ENCODE measurements around the gene TCP11L1. TPM values are rescaled to one million over a fixed set of nuclear protein-coding genes. Genes with fewer than 3 reads are reported as not detected.

TCP11L1 gene
- total and polyA plus RNA-seq, 4 donors, result 3.1 to 19.8 (median 8.5) TPM

GRCh38 chr11:33086017-33086416 is 46.6 kb downstream of the TCP11L1 start:
- Histone ChIP-seq H3K27me3 (ENCODE audit: control insufficient read depth in 3 of 3, insufficient read depth in 3 of 3, low read length in 2 of 3) (no peaks in the 10 kb centered on the region), H3K4me3 (no peak overlapping the region), H3K27ac (ENCODE audit: low read depth in 1 of 2, low read length in 1 of 2) (no peak overlapping the region), H3K9ac (ENCODE audit: insufficient read depth in 1 of 2, low read length in 2 of 2) (no peak overlapping the region), H3K36me3 (ENCODE audit: control insufficient read depth in 4 of 4, insufficient read depth in 4 of 4, low read length in 4 of 4) (peaks cover 14 to 22% (median 18%) of the 10 kb centered on the region in 4 donors), H3K9me3 (ENCODE audit: control insufficient read depth in 4 of 4, insufficient read depth in 3 of 4, low read length in 3 of 4) (no peaks in the 10 kb centered on the region), H3K4me1 (ENCODE audit: control insufficient read depth in 5 of 5, insufficient read depth in 5 of 5, low read length in 5 of 5) (no peaks in the 10 kb centered on the region)
- DNase-seq, result no peak
- no peak for ATAC-seq (ENCODE audit: insufficient read depth, low FRiP score)
- WGBS, 2 donors, result 77 to 78% methylated on average over 1 of the region's 1 CpG
- no peak for TF ChIP-seq CTCF (IDR thresholded peaks at IDR 0.05; ENCODE audit: control extremely low read depth, extremely low read depth)

- Histone ChIP-seq H3K27me3 (ENCODE audit: control insufficient read depth in 3 of 3, insufficient read depth in 3 of 3, low read length in 2 of 3) (no peaks in the 10 kb centered on the region), H3K4me3 (no peak overlapping the region), H3K9me3 (ENCODE audit: control insufficient read depth in 4 of 4, insufficient read depth in 3 of 4, low read length in 3 of 4) (no peaks in the 10 kb centered on the region), H3K36me3 (ENCODE audit: control insufficient read depth in 4 of 4, insufficient read depth in 4 of 4, low read length in 4 of 4) (peaks cover 4 to 22% (median 10%) of the 10 kb centered on the region in 4 donors), H3K9ac (ENCODE audit: insufficient read depth in 1 of 2, low read length in 2 of 2) (no peak overlapping the region), H3K4me1 (ENCODE audit: control insufficient read depth in 5 of 5, insufficient read depth in 5 of 5, low read length in 5 of 5) (no peaks in the 10 kb centered on the region), H3K27ac (ENCODE audit: low read depth in 1 of 2, low read length in 1 of 2) (no peak overlapping the region)
- DNase-seq, result no peak
- no peak for ATAC-seq (ENCODE audit: insufficient read depth, low FRiP score)
- TF ChIP-seq CTCF (IDR thresholded peaks at IDR 0.05; ENCODE audit: control extremely low read depth, extremely low read depth), result no peak
These were observed 50.4 kb downstream of the TCP11L1 start for GRCh38 chr11:33089776-33090175.

- H3K9ac ChIP-seq (ENCODE audit: insufficient read depth in 1 of 2, low read length in 2 of 2), result no peak overlapping the region
- peaks cover 3 to 19% (median 11%) of the 10 kb centered on the region in 4 donors for H3K36me3 ChIP-seq (ENCODE audit: control insufficient read depth in 4 of 4, insufficient read depth in 4 of 4, low read length in 4 of 4)
- H3K4me1 ChIP-seq (ENCODE audit: control insufficient read depth in 5 of 5, insufficient read depth in 5 of 5, low read length in 5 of 5), result no peaks in the 10 kb centered on the region
- no peaks in the 10 kb centered on the region for H3K9me3 ChIP-seq (ENCODE audit: control insufficient read depth in 4 of 4, insufficient read depth in 3 of 4, low read length in 3 of 4)
- H3K4me3 ChIP-seq, result no peak overlapping the region
- no peaks in the 10 kb centered on the region for H3K27me3 ChIP-seq (ENCODE audit: control insufficient read depth in 3 of 3, insufficient read depth in 3 of 3, low read length in 2 of 3)
- H3K27ac ChIP-seq (ENCODE audit: low read depth in 1 of 2, low read length in 1 of 2), result no peak overlapping the region
- WGBS, 2 donors, result 55 to 70% methylated on average over 1 of the region's 1 CpG
- no peak for TF ChIP-seq CTCF (IDR thresholded peaks at IDR 0.05; ENCODE audit: control extremely low read depth, extremely low read depth)
- DNase-seq (no peak), ATAC-seq (ENCODE audit: insufficient read depth, low FRiP score) (no peak)
These were observed 54.8 kb downstream of the TCP11L1 start for GRCh38 chr11:33094157-33094556.

GRCh38 chr11:33103836-33104235 is 64.5 kb downstream of the TCP11L1 start:
- Histone ChIP-seq H3K27me3 (ENCODE audit: control insufficient read depth in 3 of 3, insufficient read depth in 3 of 3, low read length in 2 of 3) (no peaks in the 10 kb centered on the region), H3K4me3 (no peak overlapping the region), H3K9me3 (ENCODE audit: control insufficient read depth in 4 of 4, insufficient read depth in 3 of 4, low read length in 3 of 4) (no peaks in the 10 kb centered on the region), H3K27ac (ENCODE audit: low read depth in 1 of 2, low read length in 1 of 2) (no peak overlapping the region), H3K9ac (ENCODE audit: insufficient read depth in 1 of 2, low read length in 2 of 2) (no peak overlapping the region), H3K36me3 (ENCODE audit: control insufficient read depth in 4 of 4, insufficient read depth in 4 of 4, low read length in 4 of 4) (peaks cover 15 to 39% (median 27%) of the 10 kb centered on the region in 4 donors), H3K4me1 (ENCODE audit: control insufficient read depth in 5 of 5, insufficient read depth in 5 of 5, low read length in 5 of 5) (no peaks in the 10 kb centered on the region)
- TF ChIP-seq CTCF (IDR thresholded peaks at IDR 0.05; ENCODE audit: control extremely low read depth, extremely low read depth), result no peak
- no peak for ATAC-seq (ENCODE audit: insufficient read depth, low FRiP score)
- DNase-seq, result no peak
